SH-SY5Y (cell line): Measurements from ENCODE around the gene DSG4.

Experiments
- GATA2 ChIP-seq: IDR thresholded peaks from 2 replicates; pipeline ENCODE4 v1.6.1; 2011; ENCODE audit warnings: mild to moderate bottlenecking, low read depth, low read length
- GATA3 ChIP-seq: IDR thresholded peaks from 2 replicates; pipeline ENCODE4 v1.6.1; 2011; ENCODE audit warnings: low read depth, mild to moderate bottlenecking, low read length, moderate library complexity

GRCh38 chr18:31436825-31437224, 60.2 kb downstream of the DSG4 start:
- TF ChIP-seq GATA2 (no peak), GATA3 (no peak)
